Measurements from ENCODE around the gene EIF5A.
"Not testable (repeated sequence)": the region's sequence is repeated elsewhere in the genome, so short reads cannot be mapped to it uniquely, and the experiment has no call there.

The EIF5A gene

GRCh38 chr17:7330638-7331015, 23.2 kb downstream of the EIF5A start:
- DNase-seq (ENCODE audit: low spot score), result no peak

GRCh38 chr17:7332111-7332510, 24.7 kb downstream of the EIF5A start:
- DNase-seq (ENCODE audit: low spot score), result no peak

- DNase-seq (ENCODE audit: low spot score), result not testable (repeated sequence)
These were observed 25.2 kb downstream of the EIF5A start for GRCh38 chr17:7332600-7333069.

GRCh38 chr17:7334938-7335538, 27.6 kb downstream of the EIF5A start:
- no peak for DNase-seq (ENCODE audit: low spot score)

DNA sequence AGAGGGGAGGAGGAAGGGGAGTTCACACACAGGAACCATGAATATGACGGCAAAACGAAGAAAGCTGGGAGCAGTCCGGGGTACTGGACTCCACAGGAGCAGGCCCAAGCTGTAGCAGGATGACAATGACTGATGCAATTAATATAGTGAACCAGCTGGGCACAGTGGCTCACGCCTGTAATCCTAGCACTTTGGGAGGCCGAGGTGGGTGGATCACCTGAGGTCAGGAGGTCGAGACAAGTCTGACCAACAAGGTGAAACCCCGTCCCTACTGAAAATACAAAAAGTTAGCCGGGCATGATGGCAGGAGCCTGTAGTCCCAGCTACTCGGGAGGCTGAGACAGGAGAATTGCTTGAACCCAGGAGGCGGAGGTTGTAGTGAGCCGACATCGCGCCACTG, 28.3 kb downstream of the EIF5A start:
- DNase-seq (ENCODE audit: low spot score), result not testable (repeated sequence)

DNA sequence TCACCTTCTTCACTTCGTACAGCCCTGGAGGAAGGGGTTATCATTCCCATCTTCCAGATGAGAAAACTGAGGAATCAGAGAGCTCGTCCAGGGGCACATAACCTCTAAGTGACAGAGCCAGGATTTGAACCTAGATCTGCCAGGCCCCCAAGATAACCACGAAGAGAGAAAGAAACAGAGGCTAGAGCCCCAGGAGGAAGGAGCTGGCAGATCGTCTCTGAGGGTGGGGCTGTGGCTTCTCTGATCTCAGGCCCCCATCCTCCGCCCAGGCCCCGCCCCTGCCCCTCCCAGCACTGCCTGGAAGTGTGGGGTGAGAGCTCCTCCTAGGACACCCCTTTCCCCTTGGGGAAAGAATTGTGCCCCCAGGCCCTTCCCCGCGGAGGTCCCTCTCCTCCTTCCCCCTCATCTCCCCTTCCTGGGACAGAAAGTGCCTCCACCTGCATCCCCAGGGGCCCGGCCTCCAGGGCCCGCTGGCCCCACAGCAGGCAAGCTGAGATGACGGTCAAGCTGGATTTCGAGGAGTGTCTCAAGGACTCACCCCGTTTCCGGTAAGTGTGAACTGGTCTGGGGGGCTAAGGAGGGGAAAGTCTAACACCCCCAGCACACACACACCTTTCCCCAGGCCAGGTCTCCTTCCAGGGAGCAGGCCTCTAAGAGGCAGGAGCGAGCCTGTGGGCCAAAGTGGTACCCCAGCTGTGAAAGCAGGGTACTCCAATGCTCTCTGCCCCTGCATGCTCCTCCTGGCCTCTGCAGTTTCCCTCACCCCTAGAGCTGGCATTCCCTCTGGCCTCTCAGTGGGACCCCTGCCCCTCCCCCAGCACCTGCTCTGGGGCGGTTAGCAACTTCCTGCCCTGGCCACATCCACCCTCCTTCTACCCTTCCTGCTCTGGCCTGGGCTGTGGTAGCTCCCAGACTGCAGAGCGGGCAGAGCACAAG, 29.1 kb downstream of the EIF5A start, which contains the start of gene ACAP1:
TSS of gene ACAP1 (plus strand) at position 290 of the 936 bp plus-strand sequence. CDS start at position 496, 206 bp downstream.
- no peak for DNase-seq (ENCODE audit: low spot score)

- DNase-seq (ENCODE audit: low spot score), result not testable (repeated sequence)
These were observed 30.2 kb downstream of the EIF5A start for GRCh38 chr17:7337600-7337999.

DNA sequence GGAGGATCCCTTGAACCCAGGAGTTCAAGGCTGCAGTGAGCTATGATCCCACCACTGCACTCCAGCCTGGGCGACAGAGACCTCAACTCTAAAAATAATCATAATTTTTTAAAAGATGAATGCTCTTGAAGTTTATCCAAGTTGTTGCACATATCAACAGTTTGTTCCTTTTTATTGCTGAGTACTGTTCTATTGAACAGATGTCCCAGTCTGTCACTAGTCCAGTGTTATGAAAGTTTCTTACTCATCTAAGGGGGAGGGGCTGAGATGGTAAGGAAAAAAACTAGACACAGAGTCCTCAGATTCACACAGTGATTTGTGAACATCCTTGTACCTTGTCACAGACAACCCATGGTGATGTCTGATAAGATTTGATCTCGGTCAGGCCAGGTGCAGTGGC, 32.8 kb downstream of the EIF5A start:
- no peak for DNase-seq (ENCODE audit: low spot score)

DNA sequence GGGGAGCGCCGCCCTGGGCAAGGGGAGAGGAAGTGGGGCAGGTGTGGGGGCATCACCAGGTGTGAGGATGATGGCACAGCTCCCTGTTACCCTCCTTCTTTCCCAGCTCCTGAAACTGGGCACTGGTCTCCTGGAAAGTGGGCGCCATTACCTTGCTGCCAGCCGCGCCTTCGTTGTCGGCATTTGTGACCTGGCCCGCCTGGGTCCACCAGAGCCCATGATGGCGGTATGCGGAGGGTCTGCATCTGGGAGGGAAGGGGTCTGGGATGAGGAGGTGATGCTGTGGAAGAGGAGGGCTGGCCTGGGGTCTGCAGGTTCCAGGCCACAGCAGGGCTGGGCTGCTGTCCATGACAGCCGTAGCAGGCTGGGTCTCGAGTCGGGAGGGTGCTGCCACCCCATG, 34.4 kb downstream of the EIF5A start:
- DNase-seq (ENCODE audit: low spot score), result no peak

GRCh38 chr17:7343250-7343649, 35.8 kb downstream of the EIF5A start:
- no peak for DNase-seq (ENCODE audit: low spot score)

DNA sequence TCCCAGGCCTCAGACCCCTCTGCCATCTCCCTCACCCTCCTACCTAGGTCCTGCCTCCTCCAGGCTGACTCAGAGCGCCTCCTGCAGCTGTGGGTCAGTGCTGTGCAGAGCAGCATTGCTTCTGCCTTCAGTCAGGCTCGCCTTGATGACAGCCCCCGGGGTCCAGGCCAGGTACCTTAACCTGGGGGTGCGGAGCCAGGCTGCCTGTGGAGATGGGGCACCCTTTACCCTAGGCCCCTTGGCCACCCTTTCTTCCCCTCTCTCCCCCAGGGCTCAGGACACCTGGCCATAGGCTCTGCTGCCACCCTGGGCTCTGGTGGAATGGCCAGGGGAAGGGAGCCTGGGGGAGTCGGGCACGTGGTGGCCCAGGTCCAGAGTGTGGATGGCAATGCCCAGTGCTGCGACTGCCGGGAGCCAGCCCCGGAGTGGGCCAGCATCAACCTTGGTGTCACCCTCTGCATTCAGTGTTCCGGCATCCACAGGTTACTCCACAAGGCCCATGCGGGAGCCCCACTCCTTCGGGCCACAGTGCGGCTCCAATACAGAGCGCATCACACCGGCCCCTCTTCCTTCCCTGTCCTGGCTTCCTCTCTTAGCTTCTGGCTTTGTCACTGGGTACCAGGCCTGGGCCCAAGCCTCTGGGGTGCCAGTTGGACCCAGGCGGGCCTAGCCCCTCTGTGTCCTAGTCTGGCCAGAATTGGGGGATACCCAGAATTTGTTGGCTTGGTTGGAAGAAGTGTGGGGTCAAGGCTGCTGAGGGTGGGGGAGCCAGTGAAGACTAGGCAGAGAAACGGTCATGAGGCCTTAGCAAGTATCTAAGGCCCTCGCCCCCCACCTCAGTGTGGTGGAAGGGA, 39.6 kb downstream of the EIF5A start:
- DNase-seq (ENCODE audit: low spot score), result no peak

- DNase-seq (ENCODE audit: low spot score), result no peak
These were observed 40.4 kb downstream of the EIF5A start for GRCh38 chr17:7347630-7348477.

DNA sequence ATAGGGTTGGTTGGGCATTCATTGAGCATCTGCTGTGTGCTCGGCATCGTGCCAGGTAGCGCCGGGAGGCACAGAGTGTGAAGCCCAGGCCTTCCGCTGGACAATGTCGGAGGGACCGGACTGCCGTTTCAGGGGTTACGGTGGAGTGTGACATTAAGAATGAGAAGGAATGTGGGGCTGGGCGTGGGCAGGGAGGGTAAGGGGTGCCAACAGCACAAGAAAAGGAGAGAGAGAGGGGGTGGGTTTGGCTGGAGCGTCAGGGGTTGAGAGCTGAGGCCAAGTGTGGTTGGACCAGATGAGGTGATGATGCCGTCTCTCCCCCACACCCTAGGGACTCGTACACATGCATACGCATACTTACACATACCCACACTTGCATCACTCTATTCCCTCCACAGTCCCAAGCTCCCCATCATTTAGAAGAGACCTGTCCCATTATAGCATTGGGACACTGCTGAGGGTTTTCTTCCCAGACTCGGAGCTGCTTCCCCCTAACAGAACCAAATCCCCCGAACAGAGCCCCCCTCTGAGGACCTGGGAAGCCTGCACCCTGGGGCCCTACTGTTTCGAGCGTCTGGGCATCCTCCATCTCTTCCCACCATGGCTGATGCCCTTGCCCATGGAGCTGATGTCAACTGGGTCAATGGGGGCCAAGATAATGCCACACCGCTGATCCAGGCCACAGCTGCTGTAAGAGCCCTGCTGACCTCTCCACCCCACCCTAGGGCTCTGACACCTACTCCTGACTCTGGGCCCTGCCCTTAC, 41.2 kb downstream of the EIF5A start:
- peak; percentile 59 for DNase-seq (ENCODE audit: low spot score)

DNA sequence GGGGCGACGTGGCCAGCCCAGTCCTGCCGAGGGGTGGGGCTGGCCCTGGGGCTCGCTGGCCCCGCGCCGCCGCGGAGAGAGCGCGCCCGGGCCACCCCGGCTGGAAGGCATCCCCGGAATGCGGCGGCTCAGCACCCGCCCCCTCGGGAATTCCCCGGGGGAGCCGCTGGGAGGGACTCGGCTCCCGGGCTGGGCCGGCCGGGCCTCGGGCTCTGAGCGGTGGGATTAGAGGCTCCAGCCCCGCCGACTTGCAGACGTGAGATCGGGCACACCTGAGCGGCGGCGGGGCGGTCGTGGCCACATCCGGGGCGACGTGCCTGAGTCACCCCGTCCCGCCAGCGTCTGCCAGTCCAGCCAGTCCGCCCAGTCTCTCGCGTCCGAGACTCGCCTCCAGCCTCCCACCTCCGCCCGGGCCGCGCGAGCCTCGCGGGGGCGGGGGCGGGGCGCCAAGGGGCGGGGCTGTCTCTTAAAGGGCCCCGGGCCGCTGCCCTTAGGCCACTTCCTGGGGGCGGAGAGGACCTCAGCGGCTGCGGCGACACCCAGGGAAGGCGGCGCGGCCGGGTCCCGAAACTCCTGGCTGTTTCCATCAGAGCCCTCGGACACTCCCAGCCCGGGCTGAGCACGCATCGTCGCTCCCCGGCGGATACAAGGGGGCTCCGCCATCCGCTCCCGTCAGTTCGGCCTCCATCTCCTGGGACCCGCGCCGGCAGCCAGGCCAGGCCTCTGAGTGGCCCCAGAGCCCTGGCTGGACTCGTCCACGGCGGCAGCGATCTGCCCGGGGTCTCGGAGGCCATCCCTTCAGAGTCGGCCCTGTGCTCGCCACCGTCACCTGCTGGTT, 44.5 kb downstream of the EIF5A start, which contains the start of gene KCTD11:
TSS of gene KCTD11 (plus strand) at position 498 of the 838 bp plus-strand sequence.
- DNase-seq (ENCODE audit: low spot score), result peak; percentile 96

GRCh38 chr17:7352503-7352889, 45.1 kb downstream of the EIF5A start:
- DNase-seq (ENCODE audit: low spot score), result no peak

- no peak for DNase-seq (ENCODE audit: low spot score)
These were observed 45.6 kb downstream of the EIF5A start for GRCh38 chr17:7352910-7353635.

GRCh38 chr17:7354262-7354843, 46.9 kb downstream of the EIF5A start:
- DNase-seq (ENCODE audit: low spot score), result no peak

DNA sequence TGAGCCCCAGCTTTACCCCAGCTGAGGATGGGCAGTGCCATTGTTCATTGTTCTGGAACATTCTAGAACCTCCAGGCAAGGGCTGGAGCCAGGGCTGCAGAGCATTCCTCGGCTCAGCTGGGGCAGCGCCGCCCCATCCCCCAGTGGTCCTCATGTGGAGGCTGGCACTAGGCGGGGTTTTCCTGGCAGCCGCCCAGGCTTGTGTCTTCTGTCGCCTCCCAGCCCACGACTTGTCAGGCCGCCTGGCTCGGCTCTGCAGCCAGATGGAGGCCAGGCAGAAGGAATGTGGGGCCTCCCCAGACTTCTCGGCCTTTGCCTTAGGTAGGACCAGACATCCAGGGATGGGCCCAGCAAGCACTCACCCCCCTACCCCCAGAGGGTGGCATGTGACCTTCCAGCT, 47.6 kb downstream of the EIF5A start, which contains the start of gene TMEM95:
TSS of gene TMEM95 (plus strand) at position 104 of the 400 bp plus-strand sequence. CDS start at position 153, 49 bp downstream.
- DNase-seq (ENCODE audit: low spot score), result no peak
